ENCODE measurements around the gene FDX2. TPM values are rescaled to one million over a fixed set of nuclear protein-coding genes. Genes with fewer than 3 reads are reported as not detected.

The FDX2 gene
- total RNA-seq, 4 donors from 2014 or later = 22.8 to 44.8 (median 33.3) TPM

GRCh38 chr19:10306327-10306726, 9.5 kb downstream of the FDX2 start:
- Histone ChIP-seq H3K27me3 (no peaks in the 10 kb centered on the region), H3K27ac (no peak overlapping the region), H3K36me3 (no peaks in the 10 kb centered on the region), H3K4me3 (replicated peaks in 1 of 3) (no peak overlapping the region), H3K9me3 (no peaks in the 10 kb centered on the region), H3K4me1 (no peaks in the 10 kb centered on the region)
- DNase-seq = no peak
- intact Hi-C loops (cut with DNase I) = no loop called here
- WGBS, 2 donors = 91 to 93% methylated on average over 5 of the region's 5 CpGs
- TF ChIP-seq CTCF (IDR thresholded peaks at IDR 0.05) (no peak), POLR2A (IDR thresholded peaks at IDR 0.05) (no peak)

GRCh38 chr19:10305139-10305806, 10.5 kb downstream of the FDX2 start:
- no peaks in the 10 kb centered on the region for H3K36me3 ChIP-seq
- intact Hi-C loops (cut with DNase I) = no loop called here
- H3K9me3 ChIP-seq = no peaks in the 10 kb centered on the region
- no peak for TF ChIP-seq CTCF (IDR thresholded peaks at IDR 0.05)
- TF ChIP-seq POLR2A (IDR thresholded peaks at IDR 0.05) = no peak
- no peaks in the 10 kb centered on the region for H3K27me3 ChIP-seq
- H3K4me3 ChIP-seq (replicated peaks in 1 of 3) = no peak overlapping the region
- no peak for DNase-seq
- H3K27ac ChIP-seq = no peak overlapping the region
- no peaks in the 10 kb centered on the region for H3K4me1 ChIP-seq
- WGBS, 2 donors = 71 to 82% methylated on average over 17 of the region's 17 CpGs

GRCh38 chr19:10299545-10300458, 16.0 kb downstream of the FDX2 start:
- DNase-seq = no peak
- Histone ChIP-seq H3K27ac (no peak overlapping the region), H3K4me1 (peaks cover 3 to 16% of the 10 kb centered on the region in 2 donors), H3K4me3 (replicated peaks in 1 of 3) (no peak overlapping the region), H3K27me3 (peaks cover 4% of the 10 kb centered on the region), H3K9me3 (no peaks in the 10 kb centered on the region), H3K36me3 (no peaks in the 10 kb centered on the region)
- WGBS, 2 donors = 58 to 59% methylated on average over 14 of the region's 14 CpGs
- TF ChIP-seq CTCF (IDR thresholded peaks at IDR 0.05) (no peak), POLR2A (IDR thresholded peaks at IDR 0.05) (no peak)
- intact Hi-C loops (cut with DNase I) = no loop called here

GRCh38 chr19:10295847-10296591, 19.8 kb downstream of the FDX2 start:
- TF ChIP-seq CTCF (IDR thresholded peaks at IDR 0.05) (no peak), POLR2A (IDR thresholded peaks at IDR 0.05) (no peak)
- intact Hi-C loops (cut with DNase I) = no loop called here
- 7 to 13% methylated on average over 10 to 20 of the region's 58 CpGs for WGBS, 2 donors
- DNase-seq = no peak
- Histone ChIP-seq H3K4me1 (peaks cover 15 to 47% of the 10 kb centered on the region in 2 donors), H3K4me3 (replicated peaks in 1 of 3) (peak overlapping the region in 1 of 3 donors; percentile 27), H3K36me3 (no peaks in the 10 kb centered on the region), H3K27me3 (peaks cover 28% of the 10 kb centered on the region), H3K9me3 (no peaks in the 10 kb centered on the region), H3K27ac (no peak overlapping the region)

Measured in thyroid gland (tissue), 4 donors.